GM12891 (cell line): ENCODE data around the gene SDHA.

ENCODE experiments used
- PAX5 ChIP-seq: IDR thresholded peaks from 2 replicates; pipeline ENCODE4 v1.6.1; 2011; ENCODE audit warnings: low read length, moderate library complexity, mild to moderate bottlenecking; ENCODE audit not compliant: insufficient read depth, severe bottlenecking
- TAF1 ChIP-seq: IDR thresholded peaks from 2 replicates; pipeline ENCODE4 v1.6.1; 2011; ENCODE audit warnings: low read depth, low read length, control low read depth

DNA sequence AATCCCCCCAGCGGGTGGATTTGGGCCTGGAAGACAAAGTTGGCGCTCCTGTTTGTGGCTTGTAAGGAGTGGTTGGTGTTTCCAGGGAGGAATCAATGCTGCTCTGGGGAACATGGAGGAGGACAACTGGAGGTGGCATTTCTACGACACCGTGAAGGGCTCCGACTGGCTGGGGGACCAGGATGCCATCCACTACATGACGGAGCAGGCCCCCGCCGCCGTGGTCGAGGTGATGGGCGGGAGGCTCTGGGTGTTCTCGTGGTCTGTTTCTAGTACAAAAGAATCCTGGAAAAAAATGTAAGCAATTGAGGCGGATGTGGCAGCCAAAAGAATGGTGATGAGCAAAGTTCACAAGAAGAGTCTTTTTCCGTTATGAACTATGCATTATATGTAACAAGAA, 7.2 kb downstream of the SDHA start:
- no peak for TF ChIP-seq TAF1
- no peak for TF ChIP-seq PAX5
